Measurements from ENCODE around the gene METTL16.

The METTL16 gene

DNA sequence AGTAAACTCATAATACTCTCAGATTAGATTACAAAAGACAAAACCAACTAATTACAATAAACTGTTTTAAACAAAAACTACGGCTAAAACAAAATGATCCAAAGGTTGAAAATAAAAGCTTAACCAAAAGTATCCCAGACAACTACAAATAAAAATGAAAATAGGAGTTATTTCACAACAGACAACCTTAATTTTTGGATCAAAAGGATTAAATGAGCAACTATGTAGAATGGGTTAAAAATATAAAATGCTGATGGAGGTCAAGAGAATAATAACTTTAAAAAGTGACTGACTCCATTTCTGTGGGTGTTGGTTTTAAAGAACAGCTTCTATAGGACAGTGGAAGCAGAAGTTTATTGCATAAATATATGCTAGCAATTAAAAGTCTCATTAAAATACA, 28.6 kb downstream of the METTL16 start:
- no peak for DNase-seq
- H3K27ac ChIP-seq (ENCODE audit: insufficient read depth, low read length, poor library complexity, severe bottlenecking) = peak overlapping the region; percentile 56

GRCh38 chr17:2482218-2482617, 29.5 kb downstream of the METTL16 start:
- DNase-seq = no peak
- Histone ChIP-seq H3K27ac (ENCODE audit: insufficient read depth, low read length, poor library complexity, severe bottlenecking) (peak overlapping the region; percentile 56), H3K4me1 (ENCODE audit: control insufficient read depth, insufficient read depth, low read length, poor library complexity, severe bottlenecking) (peaks cover 16% of the 10 kb centered on the region), H3K36me3 (ENCODE audit: control insufficient read depth, insufficient read depth, low read length) (peaks cover 6% of the 10 kb centered on the region), H3K27me3 (replicated peaks; ENCODE audit: control insufficient read depth, insufficient read depth, low read length, poor library complexity, severe bottlenecking) (no peaks in the 10 kb centered on the region), H3K9me3 (ENCODE audit: control insufficient read depth, low read length) (no peaks in the 10 kb centered on the region), H3K4me3 (ENCODE audit: insufficient read depth, low read depth, low read length, poor library complexity, severe bottlenecking) (peak overlapping the region; percentile 9)

More for the DNA sequence above, 28.6 kb downstream of the METTL16 start:
- Histone ChIP-seq H3K36me3 (ENCODE audit: control insufficient read depth, insufficient read depth, low read length) (peaks cover 6% of the 10 kb centered on the region), H3K4me1 (ENCODE audit: control insufficient read depth, insufficient read depth, low read length, poor library complexity, severe bottlenecking) (peaks cover 16% of the 10 kb centered on the region), H3K4me3 (ENCODE audit: insufficient read depth, low read depth, low read length, poor library complexity, severe bottlenecking) (no peak overlapping the region), H3K27me3 (replicated peaks; ENCODE audit: control insufficient read depth, insufficient read depth, low read length, poor library complexity, severe bottlenecking) (no peaks in the 10 kb centered on the region), H3K9me3 (ENCODE audit: control insufficient read depth, low read length) (no peaks in the 10 kb centered on the region)

DNA sequence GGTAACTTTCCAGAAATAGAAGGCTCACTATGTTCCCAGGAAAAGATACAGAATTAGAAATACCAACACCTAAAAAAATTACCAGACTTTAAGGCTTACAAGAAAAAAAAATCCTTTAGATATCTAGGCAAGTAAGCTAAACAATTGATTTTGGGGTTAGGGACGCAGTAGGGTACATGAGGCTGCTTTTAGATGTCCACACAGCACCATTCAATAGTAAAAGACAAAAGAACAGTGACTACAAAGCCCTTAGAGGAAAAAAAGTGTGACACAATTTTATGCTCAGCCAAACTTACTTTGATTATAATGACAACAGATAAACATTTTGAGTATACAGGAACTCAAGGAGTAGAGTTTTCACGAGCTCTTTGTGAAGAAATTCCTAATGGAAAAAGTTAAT, 29.9 kb downstream of the METTL16 start:
- Histone ChIP-seq H3K36me3 (ENCODE audit: control insufficient read depth, insufficient read depth, low read length) (peaks cover 6% of the 10 kb centered on the region), H3K27ac (ENCODE audit: insufficient read depth, low read length, poor library complexity, severe bottlenecking) (no peak overlapping the region), H3K4me3 (ENCODE audit: insufficient read depth, low read depth, low read length, poor library complexity, severe bottlenecking) (no peak overlapping the region), H3K9me3 (ENCODE audit: control insufficient read depth, low read length) (no peaks in the 10 kb centered on the region), H3K27me3 (replicated peaks; ENCODE audit: control insufficient read depth, insufficient read depth, low read length, poor library complexity, severe bottlenecking) (no peaks in the 10 kb centered on the region), H3K4me1 (ENCODE audit: control insufficient read depth, insufficient read depth, low read length, poor library complexity, severe bottlenecking) (peaks cover 16% of the 10 kb centered on the region)
- no peak for DNase-seq

- Histone ChIP-seq H3K36me3 (ENCODE audit: control insufficient read depth, insufficient read depth, low read length) (peaks cover 30% of the 10 kb centered on the region), H3K4me3 (ENCODE audit: insufficient read depth, low read depth, low read length, poor library complexity, severe bottlenecking) (no peak overlapping the region), H3K9me3 (ENCODE audit: control insufficient read depth, low read length) (no peaks in the 10 kb centered on the region), H3K27me3 (replicated peaks; ENCODE audit: control insufficient read depth, insufficient read depth, low read length, poor library complexity, severe bottlenecking) (no peaks in the 10 kb centered on the region), H3K4me1 (ENCODE audit: control insufficient read depth, insufficient read depth, low read length, poor library complexity, severe bottlenecking) (peaks cover 16% of the 10 kb centered on the region), H3K27ac (ENCODE audit: insufficient read depth, low read length, poor library complexity, severe bottlenecking) (no peak overlapping the region)
- DNase-seq = no peak
Measured at GRCh38 chr17:2478458-2478857, 33.2 kb downstream of the METTL16 start.

DNA sequence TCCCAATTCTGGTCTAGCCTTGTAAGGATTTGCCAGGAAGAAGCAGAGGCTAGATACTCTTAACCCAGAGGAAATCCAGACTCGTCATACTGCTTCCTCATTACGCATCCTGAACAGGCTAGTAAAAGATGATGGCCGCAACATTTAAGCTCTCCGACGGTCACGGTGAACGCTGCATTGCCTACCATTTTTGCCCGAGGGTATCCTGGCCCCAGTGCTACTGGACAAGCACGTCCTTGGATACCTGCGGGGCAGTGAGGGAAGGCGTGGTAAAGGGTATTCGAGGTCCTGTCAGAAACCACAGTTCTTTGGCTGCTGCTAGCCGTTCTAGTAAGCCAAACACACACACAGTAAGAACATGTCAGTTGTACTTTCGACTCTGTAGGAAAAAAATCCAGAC, 36.6 kb downstream of the METTL16 start:
- H3K27ac ChIP-seq (ENCODE audit: insufficient read depth, low read length, poor library complexity, severe bottlenecking) = no peak overlapping the region

GRCh38 chr17:2474371-2474770, 37.3 kb downstream of the METTL16 start:
- Histone ChIP-seq H3K27ac (ENCODE audit: insufficient read depth, low read length, poor library complexity, severe bottlenecking) (no peak overlapping the region), H3K4me3 (ENCODE audit: insufficient read depth, low read depth, low read length, poor library complexity, severe bottlenecking) (no peak overlapping the region), H3K9me3 (ENCODE audit: control insufficient read depth, low read length) (no peaks in the 10 kb centered on the region), H3K27me3 (replicated peaks; ENCODE audit: control insufficient read depth, insufficient read depth, low read length, poor library complexity, severe bottlenecking) (no peaks in the 10 kb centered on the region), H3K36me3 (ENCODE audit: control insufficient read depth, insufficient read depth, low read length) (peaks cover 47% of the 10 kb centered on the region), H3K4me1 (ENCODE audit: control insufficient read depth, insufficient read depth, low read length, poor library complexity, severe bottlenecking) (no peaks in the 10 kb centered on the region)
- no peak for DNase-seq

More for the DNA sequence above, 36.6 kb downstream of the METTL16 start:
- no peaks in the 10 kb centered on the region for H3K27me3 ChIP-seq (replicated peaks; ENCODE audit: control insufficient read depth, insufficient read depth, low read length, poor library complexity, severe bottlenecking)
- no peak overlapping the region for H3K4me3 ChIP-seq (ENCODE audit: insufficient read depth, low read depth, low read length, poor library complexity, severe bottlenecking)
- H3K9me3 ChIP-seq (ENCODE audit: control insufficient read depth, low read length) = no peaks in the 10 kb centered on the region
- DNase-seq = no peak
- H3K36me3 ChIP-seq (ENCODE audit: control insufficient read depth, insufficient read depth, low read length) = peaks cover 40% of the 10 kb centered on the region
- no peaks in the 10 kb centered on the region for H3K4me1 ChIP-seq (ENCODE audit: control insufficient read depth, insufficient read depth, low read length, poor library complexity, severe bottlenecking)

- H3K36me3 ChIP-seq (ENCODE audit: control insufficient read depth, insufficient read depth, low read length) = peaks cover 37% of the 10 kb centered on the region
Measured at GRCh38 chr17:2468270-2468669, 43.4 kb downstream of the METTL16 start.

DNA sequence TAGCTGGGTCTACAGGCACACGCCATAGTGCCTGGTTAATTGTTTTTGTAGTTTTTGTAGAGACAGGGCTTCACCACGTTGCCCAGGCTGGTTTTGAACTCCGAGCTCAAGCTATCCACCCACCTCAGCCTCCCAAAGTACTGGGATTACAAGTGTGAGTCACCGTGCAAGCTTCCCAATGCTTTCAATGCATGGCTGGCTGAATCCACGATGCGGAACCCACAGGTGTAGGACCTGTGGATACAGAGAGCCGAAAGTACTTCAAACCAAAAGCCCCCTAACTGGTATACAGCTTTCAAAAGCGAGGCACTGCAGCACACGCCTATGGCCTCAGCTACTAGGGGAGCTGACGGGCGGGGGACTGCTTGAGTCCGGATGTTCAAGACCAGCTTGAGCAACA, 44.8 kb downstream of the METTL16 start:
- H3K4me3 ChIP-seq (ENCODE audit: insufficient read depth, low read depth, low read length, poor library complexity, severe bottlenecking) = no peak overlapping the region
- no peak overlapping the region for H3K27ac ChIP-seq (ENCODE audit: insufficient read depth, low read length, poor library complexity, severe bottlenecking)
- no peak for DNase-seq
- H3K36me3 ChIP-seq (ENCODE audit: control insufficient read depth, insufficient read depth, low read length) = peaks cover 44% of the 10 kb centered on the region
- no peaks in the 10 kb centered on the region for H3K27me3 ChIP-seq (replicated peaks; ENCODE audit: control insufficient read depth, insufficient read depth, low read length, poor library complexity, severe bottlenecking)
- no peaks in the 10 kb centered on the region for H3K4me1 ChIP-seq (ENCODE audit: control insufficient read depth, insufficient read depth, low read length, poor library complexity, severe bottlenecking)
- no peaks in the 10 kb centered on the region for H3K9me3 ChIP-seq (ENCODE audit: control insufficient read depth, low read length)

More at GRCh38 chr17:2468270-2468669, 43.4 kb downstream of the METTL16 start:
- no peak overlapping the region for H3K4me3 ChIP-seq (ENCODE audit: insufficient read depth, low read depth, low read length, poor library complexity, severe bottlenecking)
- no peaks in the 10 kb centered on the region for H3K4me1 ChIP-seq (ENCODE audit: control insufficient read depth, insufficient read depth, low read length, poor library complexity, severe bottlenecking)
- H3K27ac ChIP-seq (ENCODE audit: insufficient read depth, low read length, poor library complexity, severe bottlenecking) = no peak overlapping the region
- H3K9me3 ChIP-seq (ENCODE audit: control insufficient read depth, low read length) = no peaks in the 10 kb centered on the region
- H3K27me3 ChIP-seq (replicated peaks; ENCODE audit: control insufficient read depth, insufficient read depth, low read length, poor library complexity, severe bottlenecking) = no peaks in the 10 kb centered on the region
- no peak for DNase-seq

DNA sequence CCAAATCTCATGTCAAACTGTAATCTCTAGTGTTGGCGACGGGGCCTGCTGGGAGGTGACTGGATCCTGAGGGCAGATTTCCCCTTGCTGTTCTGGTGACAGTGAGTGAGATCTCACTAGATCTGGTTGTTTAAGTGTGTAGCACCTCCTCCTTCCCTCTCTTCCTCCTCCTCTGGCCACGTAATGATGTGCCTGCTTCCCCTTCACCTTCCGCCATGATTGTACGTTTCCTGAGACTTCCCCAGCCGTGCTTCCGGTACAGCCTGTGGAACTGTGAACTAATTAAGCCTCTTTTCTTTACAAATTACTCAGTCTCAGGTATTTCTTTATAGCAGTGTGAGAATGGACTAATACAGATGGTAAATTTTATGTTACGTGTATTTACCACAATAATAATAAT, 49.2 kb downstream of the METTL16 start:
- H3K4me3 ChIP-seq (ENCODE audit: insufficient read depth, low read depth, low read length, poor library complexity, severe bottlenecking) = no peak overlapping the region
- no peak for DNase-seq
- peaks cover 56% of the 10 kb centered on the region for H3K36me3 ChIP-seq (ENCODE audit: control insufficient read depth, insufficient read depth, low read length)
- no peak overlapping the region for H3K27ac ChIP-seq (ENCODE audit: insufficient read depth, low read length, poor library complexity, severe bottlenecking)
- H3K9me3 ChIP-seq (ENCODE audit: control insufficient read depth, low read length) = no peaks in the 10 kb centered on the region
- no peaks in the 10 kb centered on the region for H3K27me3 ChIP-seq (replicated peaks; ENCODE audit: control insufficient read depth, insufficient read depth, low read length, poor library complexity, severe bottlenecking)
- H3K4me1 ChIP-seq (ENCODE audit: control insufficient read depth, insufficient read depth, low read length, poor library complexity, severe bottlenecking) = no peaks in the 10 kb centered on the region

GRCh38 chr17:2459917-2460271, 51.8 kb downstream of the METTL16 start:
- no peak overlapping the region for H3K27ac ChIP-seq (ENCODE audit: insufficient read depth, low read length, poor library complexity, severe bottlenecking)

DNA sequence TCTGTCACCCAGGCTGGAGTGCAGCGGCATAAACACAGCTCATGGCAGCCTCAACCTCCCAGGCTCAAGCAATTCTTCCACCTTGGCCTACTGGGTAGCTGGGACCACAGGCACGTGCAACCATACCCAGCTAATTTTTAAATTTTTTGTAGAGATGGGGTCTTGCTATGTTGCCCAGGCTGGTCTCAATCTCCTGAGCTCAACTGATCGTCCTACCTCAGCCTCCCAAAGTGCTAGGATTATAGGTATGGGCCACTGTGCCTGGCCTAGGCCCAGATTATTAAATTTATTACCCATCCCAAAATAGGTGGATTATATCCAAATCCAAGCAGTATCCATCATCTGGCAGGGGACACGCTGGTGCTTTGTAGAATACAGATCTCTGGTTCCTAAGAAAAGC, 53.8 kb downstream of the METTL16 start:
- Histone ChIP-seq H3K4me3 (ENCODE audit: insufficient read depth, low read depth, low read length, poor library complexity, severe bottlenecking) (no peak overlapping the region), H3K4me1 (ENCODE audit: control insufficient read depth, insufficient read depth, low read length, poor library complexity, severe bottlenecking) (no peaks in the 10 kb centered on the region), H3K9me3 (ENCODE audit: control insufficient read depth, low read length) (no peaks in the 10 kb centered on the region), H3K27me3 (replicated peaks; ENCODE audit: control insufficient read depth, insufficient read depth, low read length, poor library complexity, severe bottlenecking) (no peaks in the 10 kb centered on the region), H3K27ac (ENCODE audit: insufficient read depth, low read length, poor library complexity, severe bottlenecking) (no peak overlapping the region), H3K36me3 (ENCODE audit: control insufficient read depth, insufficient read depth, low read length) (peaks cover 47% of the 10 kb centered on the region)
- no peak for DNase-seq

More at GRCh38 chr17:2459917-2460271, 51.8 kb downstream of the METTL16 start:
- Histone ChIP-seq H3K4me3 (ENCODE audit: insufficient read depth, low read depth, low read length, poor library complexity, severe bottlenecking) (no peak overlapping the region), H3K9me3 (ENCODE audit: control insufficient read depth, low read length) (no peaks in the 10 kb centered on the region), H3K4me1 (ENCODE audit: control insufficient read depth, insufficient read depth, low read length, poor library complexity, severe bottlenecking) (no peaks in the 10 kb centered on the region), H3K36me3 (ENCODE audit: control insufficient read depth, insufficient read depth, low read length) (peaks cover 57% of the 10 kb centered on the region), H3K27me3 (replicated peaks; ENCODE audit: control insufficient read depth, insufficient read depth, low read length, poor library complexity, severe bottlenecking) (no peaks in the 10 kb centered on the region)
- no peak for DNase-seq

Measured in effector memory CD4-positive, alpha-beta T cell (primary cell).